ENCODE measurements around the gene RBM22.

RBM22 gene

GRCh38 chr5:150653762-150654556 is 46.9 kb downstream of the RBM22 start:
- no peak for DNase-seq (ENCODE audit: low read depth, low spot score)
- no peak overlapping the region for H3K27ac ChIP-seq

GRCh38 chr5:150653145-150653761 is 47.6 kb downstream of the RBM22 start:
- no peak overlapping the region for H3K27ac ChIP-seq
- no peak for DNase-seq (ENCODE audit: low read depth, low spot score)

GRCh38 chr5:150651924-150652671 is 48.8 kb downstream of the RBM22 start:
- no peak overlapping the region for H3K27ac ChIP-seq

GRCh38 chr5:150651382-150651781 is 49.5 kb downstream of the RBM22 start:
- DNase-seq (ENCODE audit: low read depth, low spot score), result no peak
- no peak overlapping the region for H3K27ac ChIP-seq

More at GRCh38 chr5:150651924-150652671, 48.8 kb downstream of the RBM22 start:
- no peak for DNase-seq (ENCODE audit: low read depth, low spot score)

GRCh38 chr5:150650021-150651006 is 50.5 kb downstream of the RBM22 start:
- H3K27ac ChIP-seq, result no peak overlapping the region
- DNase-seq (ENCODE audit: low read depth, low spot score), result no peak

GRCh38 chr5:150649108-150650020 is 51.5 kb downstream of the RBM22 start:
- DNase-seq (ENCODE audit: low read depth, low spot score), result no peak
- H3K27ac ChIP-seq, result no peak overlapping the region

- DNase-seq (ENCODE audit: low read depth, low spot score), result no peak
Measured at GRCh38 chr5:150648294-150649107, 52.4 kb downstream of the RBM22 start.

GRCh38 chr5:150647275-150648251 is 53.3 kb downstream of the RBM22 start:
- H3K27ac ChIP-seq, result no peak overlapping the region
- DNase-seq (ENCODE audit: low read depth, low spot score), result no peak

More at GRCh38 chr5:150648294-150649107, 52.4 kb downstream of the RBM22 start:
- no peak overlapping the region for H3K27ac ChIP-seq

- DNase-seq (ENCODE audit: low read depth, low spot score), result no peak
- no peak overlapping the region for H3K27ac ChIP-seq
Measured at GRCh38 chr5:150645070-150645700, 55.7 kb downstream of the RBM22 start.

GRCh38 chr5:150644514-150644913 is 56.3 kb downstream of the RBM22 start:
- no peak overlapping the region for H3K27ac ChIP-seq
- DNase-seq (ENCODE audit: low read depth, low spot score), result no peak

GRCh38 chr5:150644058-150644457 is 56.8 kb downstream of the RBM22 start:
- no peak overlapping the region for H3K27ac ChIP-seq
- no peak for DNase-seq (ENCODE audit: low read depth, low spot score)

- no peak for DNase-seq (ENCODE audit: low read depth, low spot score)
- H3K27ac ChIP-seq, result peak overlapping the region; percentile 78
Measured at GRCh38 chr5:150642991-150643710, 57.7 kb downstream of the RBM22 start.

GRCh38 chr5:150642567-150642927 is 58.3 kb downstream of the RBM22 start:
- H3K27ac ChIP-seq, result peak overlapping the region; percentile 78
- DNase-seq (ENCODE audit: low read depth, low spot score), result no peak

- DNase-seq (ENCODE audit: low read depth, low spot score), result no peak
- H3K27ac ChIP-seq, result peak overlapping the region; percentile 78
Measured at GRCh38 chr5:150641824-150642566, 58.9 kb downstream of the RBM22 start.

- peak overlapping the region; percentile 78 for H3K27ac ChIP-seq
- DNase-seq (ENCODE audit: low read depth, low spot score), result no peak
Measured at GRCh38 chr5:150641006-150641570, 59.8 kb downstream of the RBM22 start.

Data from epithelial cell of prostate (primary cell).